Psoas muscle (tissue), 8 donors: Measurements from ENCODE around the gene LGALS16. TPM values are rescaled to one million over a fixed set of nuclear protein-coding genes. Genes with fewer than 3 reads are reported as not detected.
"Not testable (repeated sequence)": the region's sequence is repeated elsewhere in the genome, so short reads cannot be mapped to it uniquely, and the experiment has no call there.

Experiments
- ATAC-seq, 4 donors: fragments of 200-7000 bp; cut with Tn5 transposase; one replicate each; pipeline ENCODE4 v1.9.1; 2020; ENCODE audit warnings: moderate library complexity in 3 of 4, mild to moderate bottlenecking in 2 of 4
- DNase-seq, 2 donors: peaks; one replicate each; pipeline ENCODE4 v3.0.0-alpha.2; 2020
- H3K27ac ChIP-seq: fragments of 200-600 bp; one replicate; pipeline ENCODE4 v1.8.0; 2022
- H3K27me3 ChIP-seq, 3 donors: fragments of 200-600 bp in 1 of 3; one replicate each; pipeline versions ENCODE4 v1.6.1 to v1.8.0; 2013 to 2022; ENCODE audit warnings: low read length in 2 of 3, mild to moderate bottlenecking in 2 of 3, moderate library complexity in 1 of 3; ENCODE audit not compliant: insufficient read depth in 3 of 3
- H3K36me3 ChIP-seq, 2 donors: fragments of 200-600 bp in 1 of 2; one replicate each; pipeline versions ENCODE4 v1.6.1 to v1.8.0; 2013 to 2022; ENCODE audit warnings: low read depth in 1 of 2, mild to moderate bottlenecking in 1 of 2, moderate library complexity in 1 of 2; ENCODE audit not compliant: insufficient read depth in 1 of 2
- H3K4me1 ChIP-seq: fragments of 200-600 bp; one replicate; pipeline ENCODE4 v1.8.0; 2022
- H3K4me3 ChIP-seq: fragments of 200-600 bp; one replicate; pipeline ENCODE4 v1.8.0; 2022; ENCODE audit warnings: mild to moderate bottlenecking
- H3K9me3 ChIP-seq: fragments of 200-600 bp; one replicate; pipeline ENCODE4 v1.8.0; 2022
- CTCF ChIP-seq: fragments of 200-600 bp; IDR thresholded peaks from one replicate; pipeline ENCODE4 v1.8.0; 2022; ENCODE audit warnings: antibody characterized with exemption
- WGBS, 3 donors: extraction: QIAGEN DNeasy Blood & Tissue Kit; methylation state at CpG; one replicate each; pipeline versions ENCODE4 v1.1.6 to v1.1.7; 2013; 5-methylcytosine and 5-hydroxymethylcytosine counted together
- intact Hi-C, 2 donors: fragments of 100-400 bp; cut with DNase I; formaldehyde crosslinking; loops; one replicate each; pipeline versions ENCODE4 v1.11.0 to v1.14.2; 2022
- polyA plus RNA-seq, 3 donors: library from polyadenylated mRNA; stranded (reverse); fragments of 200-250 nt; gene quantifications; one replicate each; pipeline ENCODE4 v1.2.3, GENCODE V29; 2013
- total RNA-seq, 4 donors: library from RNA; stranded (reverse); fragmentation: NEBNext Ultra II Directional in 2 of 4; extraction: Animal tissue kit (Norgen Biotek cat#: 25700) in 2 of 4; gene quantifications; one replicate each; pipeline versions ENCODE4 v1.2.1 to v1.2.4, GENCODE V29; 2021 to 2023
- donor health status: healthy with polysubstance abuse.
- donor health status: DM: no; HTN: no; CAD: no; lungs with moderate emphysema.
- donor health status: Bipolar disorder and iron deficiency.
- donor health status: healthy.
- donor health status: DM: yes; HTN: yes; CAD: no.
- donor health status: DM: no; HTN: no; CAD: no.
- donor health status: DM: no; HTN: no; CAD: no.
- donor health status: DM: yes; HTN: yes; CAD: no.

The LGALS16 gene
- total and polyA plus RNA-seq, 7 donors: not detected

- Histone ChIP-seq H3K4me1 (peaks cover 4% of the 10 kb centered on the region), H3K4me3 (no peak overlapping the region), H3K27me3 (no peaks in the 10 kb centered on the region), H3K27ac (no peak overlapping the region), H3K36me3 (no peaks in the 10 kb centered on the region), H3K9me3 (no peaks in the 10 kb centered on the region)
- WGBS, 3 donors: 65 to 73% (median 71%) methylated on average over 5 of the region's 5 CpGs
- intact Hi-C loops: loop anchor here (1.0 to 5.0 kb wide), 3 partner anchors 95 to 121 kb away; no protein-coding TSS in a partner anchor
- ATAC-seq (no peak), DNase-seq (no peak)
- no peak for TF ChIP-seq CTCF
Measured at GRCh38 chr19:39672473-39672872, 16.8 kb downstream of the LGALS16 start.

GRCh38 chr19:39673862-39674261 is 18.1 kb downstream of the LGALS16 start:
- intact Hi-C loops: loop anchor here in 1 of 2 donors (5.0 kb wide), 2 partner anchors 93 to 122 kb away; no protein-coding TSS in a partner anchor
- WGBS, 3 donors: 22 to 29% (median 25%) methylated on average over 1 of the region's 1 CpG

GRCh38 chr19:39676004-39676403 is 20.3 kb downstream of the LGALS16 start:
- 48 to 61% (median 50%) methylated on average over 3 of the region's 3 CpGs for WGBS, 3 donors
- intact Hi-C loops: loop anchor here in 1 of 2 donors (5.0 kb wide), 1 partner anchor 161 kb away; no protein-coding TSS in a partner anchor
- ATAC-seq: no peak

More at GRCh38 chr19:39673862-39674261, 18.1 kb downstream of the LGALS16 start:
- H3K27ac ChIP-seq, H3K4me1 ChIP-seq, H3K4me3 ChIP-seq, ATAC-seq, DNase-seq, H3K9me3 ChIP-seq, H3K27me3 ChIP-seq, H3K36me3 ChIP-seq: not testable (repeated sequence)

GRCh38 chr19:39677961-39678889 is 22.5 kb downstream of the LGALS16 start:
- peak overlapping the region; percentile 92 for H3K27ac ChIP-seq
- ATAC-seq: peak; percentile 94 to 95 (median 94)
- no peaks in the 10 kb centered on the region for H3K9me3 ChIP-seq
- peak overlapping the region; percentile 69 for H3K4me3 ChIP-seq
- peaks cover 0 to 11% of the 10 kb centered on the region in 2 donors for H3K36me3 ChIP-seq
- peaks cover 24% of the 10 kb centered on the region for H3K4me1 ChIP-seq
- intact Hi-C loops: loop anchor here in 1 of 2 donors (5.0 kb wide), 1 partner anchor 159 kb away; no protein-coding TSS in a partner anchor
- TF ChIP-seq CTCF: no peak
- WGBS, 3 donors: 38 to 51% (median 46%) methylated on average over 10 of the region's 10 CpGs
- DNase-seq: peak; percentile 42 to 68
- H3K27me3 ChIP-seq: no peaks in the 10 kb centered on the region

More at GRCh38 chr19:39676004-39676403, 20.3 kb downstream of the LGALS16 start:
- Histone ChIP-seq H3K9me3 (no peaks in the 10 kb centered on the region), H3K4me3 (no peak overlapping the region), H3K27ac (peak overlapping the region; percentile 15), H3K4me1 (peaks cover 24% of the 10 kb centered on the region), H3K36me3 (no peaks in the 10 kb centered on the region), H3K27me3 (no peaks in the 10 kb centered on the region)
- DNase-seq: no peak
- TF ChIP-seq CTCF: no peak
